ENCODE measurements around the gene ARL17B.
"Not testable (repeated sequence)": the region's sequence is repeated elsewhere in the genome, so short reads cannot be mapped to it uniquely, and the experiment has no call there.

DNA sequence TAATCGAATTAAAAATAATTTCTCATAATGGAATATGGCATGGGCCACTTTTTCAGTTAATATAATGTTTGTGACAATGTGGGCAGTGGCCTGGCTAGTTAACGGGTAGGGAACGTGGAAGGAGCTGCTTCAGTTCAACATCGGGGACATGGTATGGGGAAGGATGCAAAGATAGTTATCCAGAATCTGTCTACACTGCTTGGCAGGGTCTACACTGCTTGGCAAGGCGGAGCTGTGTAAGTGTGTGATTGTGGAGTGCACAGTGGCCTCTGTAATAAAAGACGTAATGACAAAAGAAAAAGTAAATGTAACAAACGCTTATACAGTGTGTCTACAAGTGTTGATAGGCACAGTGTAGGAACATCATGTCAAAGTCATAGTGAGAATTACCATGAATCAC lies 74.0 kb downstream of the ARL17B start:
- TF ChIP-seq, protein P1, sequence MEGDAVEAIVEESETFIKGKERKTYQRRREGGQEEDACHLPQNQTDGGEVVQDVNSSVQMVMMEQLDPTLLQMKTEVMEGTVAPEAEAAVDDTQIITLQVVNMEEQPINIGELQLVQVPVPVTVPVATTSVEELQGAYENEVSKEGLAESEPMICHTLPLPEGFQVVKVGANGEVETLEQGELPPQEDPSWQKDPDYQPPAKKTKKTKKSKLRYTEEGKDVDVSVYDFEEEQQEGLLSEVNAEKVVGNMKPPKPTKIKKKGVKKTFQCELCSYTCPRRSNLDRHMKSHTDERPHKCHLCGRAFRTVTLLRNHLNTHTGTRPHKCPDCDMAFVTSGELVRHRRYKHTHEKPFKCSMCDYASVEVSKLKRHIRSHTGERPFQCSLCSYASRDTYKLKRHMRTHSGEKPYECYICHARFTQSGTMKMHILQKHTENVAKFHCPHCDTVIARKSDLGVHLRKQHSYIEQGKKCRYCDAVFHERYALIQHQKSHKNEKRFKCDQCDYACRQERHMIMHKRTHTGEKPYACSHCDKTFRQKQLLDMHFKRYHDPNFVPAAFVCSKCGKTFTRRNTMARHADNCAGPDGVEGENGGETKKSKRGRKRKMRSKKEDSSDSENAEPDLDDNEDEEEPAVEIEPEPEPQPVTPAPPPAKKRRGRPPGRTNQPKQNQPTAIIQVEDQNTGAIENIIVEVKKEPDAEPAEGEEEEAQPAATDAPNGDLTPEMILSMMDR (conservative IDR thresholded peaks at IDR 0.05), result not testable (repeated sequence)
- TF ChIP-seq EZH2 (IDR thresholded peaks at IDR 0.05; ENCODE audit: low read depth), result not testable (repeated sequence)

All from PC-9 (cell line).